ENCODE data around the gene KCNG3.
A peak's percentile ranks its signal among the peaks of the same experiment; 100 is the strongest.

KCNG3 gene, protein sequence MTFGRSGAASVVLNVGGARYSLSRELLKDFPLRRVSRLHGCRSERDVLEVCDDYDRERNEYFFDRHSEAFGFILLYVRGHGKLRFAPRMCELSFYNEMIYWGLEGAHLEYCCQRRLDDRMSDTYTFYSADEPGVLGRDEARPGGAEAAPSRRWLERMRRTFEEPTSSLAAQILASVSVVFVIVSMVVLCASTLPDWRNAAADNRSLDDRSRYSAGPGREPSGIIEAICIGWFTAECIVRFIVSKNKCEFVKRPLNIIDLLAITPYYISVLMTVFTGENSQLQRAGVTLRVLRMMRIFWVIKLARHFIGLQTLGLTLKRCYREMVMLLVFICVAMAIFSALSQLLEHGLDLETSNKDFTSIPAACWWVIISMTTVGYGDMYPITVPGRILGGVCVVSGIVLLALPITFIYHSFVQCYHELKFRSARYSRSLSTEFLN
- total RNA-seq, result 0 to 0.24 (median 0.05) reads per million in 18 experiments

DNA sequence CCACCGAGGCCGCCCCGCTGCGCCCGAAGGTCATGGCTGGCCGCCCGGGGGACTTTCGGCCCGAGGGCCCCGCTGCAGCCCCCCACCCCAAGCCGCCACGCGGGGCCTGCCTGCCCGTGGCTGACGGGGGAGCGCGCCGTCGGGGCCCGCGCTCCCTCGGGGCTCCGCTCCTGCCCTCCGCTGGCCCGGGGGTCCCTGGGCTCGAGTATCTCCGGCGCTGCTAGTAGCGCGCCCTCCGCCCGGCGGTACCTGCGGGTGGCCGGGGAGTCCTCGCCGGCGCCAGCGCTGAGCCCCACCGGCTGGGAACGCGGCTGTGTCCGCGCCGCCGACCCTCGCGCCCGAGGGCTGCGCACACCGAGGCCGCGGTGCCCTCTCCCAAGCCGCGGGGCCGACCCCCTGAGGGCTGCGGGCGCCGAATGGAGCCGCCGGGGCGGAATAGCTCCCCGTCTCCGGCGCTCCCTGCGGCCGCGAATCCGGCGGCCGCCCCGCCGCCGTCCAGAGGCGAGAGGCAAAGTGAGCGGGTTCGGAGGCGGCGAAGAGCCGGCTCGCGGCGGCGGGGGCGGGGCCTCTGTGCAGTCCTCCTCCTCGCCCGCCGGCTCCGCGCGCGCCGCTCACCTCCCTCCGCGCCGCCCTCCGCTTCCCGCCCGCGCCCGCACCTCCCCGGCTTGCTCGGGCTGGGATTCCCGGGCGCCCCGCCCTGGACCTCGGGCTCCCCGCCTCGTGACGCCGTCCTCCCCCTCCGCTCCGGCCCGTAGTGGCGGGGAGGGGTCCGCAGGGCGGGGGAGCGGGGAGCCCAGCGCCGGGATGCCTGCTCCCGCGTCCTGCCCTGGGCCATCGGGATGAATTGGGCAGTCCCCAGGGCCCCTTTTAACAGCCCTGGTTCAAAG lies at the start of gene KCNG3:
KCNG3 (minus strand) TSS at position 515 of the 887 bp plus-strand sequence; CDS start at position 34, 481 bp downstream.
- peak; percentile 14 to 21 for DNase-seq

DNA sequence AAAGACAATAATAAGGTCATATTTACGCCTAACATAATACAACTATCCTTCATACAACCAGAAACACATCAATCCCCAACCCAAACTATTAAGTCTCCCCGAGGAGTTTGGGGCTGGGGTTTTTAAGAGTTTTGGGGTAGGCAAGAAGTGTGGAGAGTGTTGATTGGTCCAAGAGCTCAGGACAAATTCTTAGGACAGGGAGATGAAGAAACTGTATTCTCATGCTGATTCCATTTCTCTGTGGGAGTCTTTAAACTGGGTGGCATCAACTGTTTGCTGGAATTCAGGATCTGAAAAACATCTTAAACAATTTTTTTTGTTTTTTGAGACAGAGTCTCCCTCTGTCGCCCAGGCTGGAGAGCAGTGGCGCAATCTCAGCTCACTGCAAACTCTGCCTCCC lies 49.1 kb upstream of the KCNG3 start:
- DNase-seq, result no peak

DNA sequence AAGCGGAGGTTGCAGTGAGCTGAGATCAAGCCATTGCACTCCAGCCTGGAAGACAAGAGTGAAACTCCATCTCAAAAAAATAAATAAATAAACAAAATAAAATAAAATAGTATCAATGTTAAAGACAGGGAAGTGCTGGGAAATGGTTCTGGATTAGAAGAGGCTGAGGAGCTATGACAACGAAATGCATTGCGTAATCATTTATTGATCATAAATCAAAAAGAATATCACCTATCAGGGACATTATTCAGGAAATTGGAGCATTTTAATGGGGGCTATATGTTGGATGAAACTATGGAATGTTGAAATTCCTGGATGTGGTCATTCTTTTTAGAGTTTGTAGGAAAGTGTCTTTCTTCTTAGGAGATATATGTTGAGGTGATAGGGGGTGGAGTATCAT lies 43.7 kb upstream of the KCNG3 start:
- no peak for DNase-seq

DNA sequence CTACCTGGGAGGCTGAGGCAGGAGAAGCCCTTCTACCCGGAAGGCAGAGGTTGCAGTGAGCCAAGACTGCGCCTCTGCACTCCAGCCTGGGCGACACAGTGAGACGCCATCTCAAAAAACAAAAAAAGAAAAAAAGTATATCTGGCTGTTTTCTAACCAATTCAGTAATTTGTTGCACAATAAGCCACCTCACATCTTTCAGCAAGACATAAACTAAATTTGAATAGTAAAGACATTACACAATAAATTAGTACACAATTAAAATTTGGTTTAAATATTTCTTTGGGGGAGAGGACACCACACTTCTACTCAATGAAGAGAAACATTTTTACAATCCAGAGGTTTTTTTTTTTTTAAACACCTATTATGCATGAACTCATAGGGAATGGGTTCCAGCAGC lies 38.6 kb upstream of the KCNG3 start:
- DNase-seq, result no peak

DNA sequence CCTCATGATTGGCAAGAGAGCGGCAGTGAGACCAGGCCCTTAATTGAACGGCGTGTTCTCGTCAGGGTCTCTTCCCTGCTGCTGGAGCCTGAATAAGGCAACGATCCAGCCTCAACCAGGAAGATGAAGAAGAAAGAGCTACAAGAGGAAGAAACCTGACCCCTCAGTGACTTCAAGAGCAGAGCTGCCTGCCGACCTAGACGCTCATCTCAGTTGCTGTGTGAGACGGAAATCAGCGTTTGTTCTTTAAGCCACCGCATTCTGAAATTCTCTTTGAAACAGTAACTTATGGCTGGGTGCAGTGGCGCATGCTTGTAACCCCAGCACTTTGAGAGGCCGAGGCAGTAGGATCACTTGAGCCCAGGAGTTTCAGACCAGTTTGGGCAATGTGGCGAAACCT lies 29.6 kb upstream of the KCNG3 start:
- no peak for DNase-seq

DNA sequence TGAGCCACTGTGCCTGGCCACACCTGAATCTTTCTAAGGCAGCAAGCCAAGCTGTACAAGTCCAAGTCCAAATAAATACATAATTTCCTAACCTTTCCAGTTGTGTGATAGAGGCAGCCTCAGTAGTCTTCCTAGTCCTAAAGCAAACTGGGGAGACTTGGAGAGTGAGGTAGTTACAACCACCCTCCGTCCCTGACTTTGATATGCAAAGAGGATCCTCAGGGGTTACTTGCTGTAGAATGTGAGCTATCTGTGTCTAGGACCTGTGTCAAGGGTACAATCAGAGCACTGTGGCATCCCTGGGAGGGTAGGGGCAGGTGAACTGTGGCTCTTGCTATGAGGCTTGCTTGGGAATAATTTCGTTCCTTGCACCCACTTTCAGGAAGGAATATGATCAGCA lies 28.3 kb upstream of the KCNG3 start:
- DNase-seq, result no peak

DNA sequence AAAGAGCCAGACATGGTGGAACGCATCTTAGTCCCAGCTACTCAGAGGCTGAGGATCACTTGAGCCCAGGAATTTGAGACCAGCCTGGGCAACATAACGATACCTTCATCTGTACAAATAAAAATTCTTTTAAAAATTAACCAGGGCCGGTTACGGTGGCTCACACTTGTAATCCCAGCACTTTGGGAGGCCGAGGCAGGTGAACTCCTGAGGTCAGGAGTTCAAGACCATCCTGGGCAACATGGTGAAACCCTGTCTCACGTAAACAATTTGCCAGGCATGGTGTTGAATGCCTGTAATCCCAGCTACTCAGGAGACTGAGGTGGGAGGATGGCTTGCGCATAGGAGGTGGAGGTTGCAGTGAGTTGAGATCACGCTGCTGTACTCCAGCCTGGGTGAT lies 25.8 kb upstream of the KCNG3 start:
- no peak for DNase-seq

DNA sequence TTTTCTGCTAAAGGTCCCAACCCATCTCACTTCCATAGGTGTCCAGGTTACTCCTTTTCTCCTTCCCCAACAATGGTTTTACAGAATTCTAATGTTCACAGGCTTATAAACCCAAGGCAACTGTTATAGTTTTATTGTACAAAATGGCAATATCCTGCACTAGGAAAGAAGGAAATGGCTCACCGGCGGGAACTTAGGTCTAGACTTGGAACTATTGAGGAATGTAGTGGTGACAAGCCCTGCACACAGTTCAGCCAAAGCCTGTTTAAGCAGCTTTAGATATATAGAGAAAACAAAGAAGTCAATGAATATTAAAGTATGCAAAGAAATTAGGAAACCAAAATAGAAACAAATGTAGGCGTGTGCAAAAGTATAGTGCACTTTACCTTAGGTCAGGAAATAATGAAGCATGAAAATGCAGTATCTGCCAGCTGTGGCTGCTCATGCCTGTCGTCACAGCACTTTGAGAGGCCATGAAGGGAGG lies 22.7 kb upstream of the KCNG3 start:
- DNase-seq, result no peak

DNA sequence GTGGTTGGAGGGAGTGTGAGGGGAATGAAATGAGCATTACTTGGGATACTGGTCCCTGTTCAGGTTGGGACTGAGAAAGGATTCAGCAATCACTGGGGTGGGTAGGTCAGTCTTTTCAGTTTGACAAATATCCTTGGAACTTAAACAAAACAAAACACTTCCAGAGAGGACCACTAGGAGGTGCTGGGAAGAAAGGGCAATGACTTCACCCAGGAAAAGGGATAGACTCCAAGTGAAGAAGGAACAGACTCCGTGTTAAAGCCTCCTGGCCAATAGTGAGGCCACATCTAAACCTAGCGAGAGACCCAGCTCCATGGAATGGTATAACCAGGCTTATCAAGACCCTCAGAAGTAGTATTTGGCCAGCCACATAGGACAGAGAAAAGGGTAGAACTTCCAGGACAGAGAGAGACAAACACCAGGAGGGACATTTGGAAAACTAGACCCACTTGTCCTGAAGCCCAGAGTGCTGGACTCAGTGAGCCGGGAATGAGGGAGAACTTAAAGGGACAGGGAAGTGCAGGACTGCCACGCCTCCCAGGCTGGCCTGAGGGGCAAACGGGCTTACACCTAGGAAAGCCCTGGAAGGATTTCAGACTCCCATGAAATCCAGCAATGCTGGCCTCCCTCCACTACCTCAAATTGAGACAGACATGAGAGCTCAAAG lies 19.6 kb upstream of the KCNG3 start:
- DNase-seq, result peak; percentile 61 to 73

DNA sequence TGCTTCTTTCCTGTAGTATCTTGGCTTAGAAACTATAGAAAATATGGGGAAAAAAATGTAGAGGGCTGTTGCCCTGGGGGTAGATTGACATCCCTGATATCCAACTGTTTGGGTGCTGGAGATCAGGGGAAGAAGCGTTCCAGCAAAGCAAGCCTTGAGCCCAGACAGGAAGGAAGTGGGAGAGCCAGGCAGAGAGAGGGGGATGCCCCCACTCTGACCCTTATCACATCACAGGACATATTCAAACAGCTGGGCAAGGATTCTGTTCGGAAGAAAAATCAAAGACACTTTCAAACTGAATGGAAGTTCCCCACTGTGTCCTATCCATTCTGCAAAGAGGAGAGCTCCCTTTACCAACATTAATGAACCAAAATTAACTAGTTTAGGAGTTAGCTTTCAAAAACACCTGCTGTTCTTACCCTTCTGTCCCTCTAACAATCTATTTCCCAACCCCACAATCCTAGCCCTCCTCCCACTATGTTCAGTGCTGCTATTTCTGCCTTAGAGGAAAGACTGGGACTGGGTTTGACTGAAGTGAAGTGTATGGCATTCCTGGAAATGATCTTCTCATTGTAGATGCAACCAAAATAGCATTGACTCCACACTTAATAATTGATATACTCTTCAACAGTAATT lies 16.9 kb upstream of the KCNG3 start:
- DNase-seq, result peak; percentile 10 to 13

DNA sequence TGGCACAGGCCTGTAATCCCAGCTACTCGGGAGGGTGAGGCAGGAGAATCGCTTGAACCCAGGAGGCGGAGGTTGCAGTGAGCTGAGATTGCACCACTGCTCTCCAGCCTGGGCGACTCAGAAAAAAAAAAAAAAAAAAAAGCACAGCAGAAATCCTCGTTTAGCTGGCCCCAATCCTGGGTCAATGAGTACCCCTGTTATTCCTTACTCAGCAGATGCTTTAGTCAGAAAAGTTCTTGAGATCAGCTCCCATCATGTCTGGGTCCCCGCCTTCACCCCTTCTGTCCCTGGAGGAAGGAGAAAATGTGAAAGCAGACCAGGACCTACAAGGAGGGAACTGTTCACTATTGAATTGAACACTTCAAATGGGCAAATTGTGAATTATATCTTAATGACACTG lies 16.4 kb upstream of the KCNG3 start:
- no peak for DNase-seq

DNA sequence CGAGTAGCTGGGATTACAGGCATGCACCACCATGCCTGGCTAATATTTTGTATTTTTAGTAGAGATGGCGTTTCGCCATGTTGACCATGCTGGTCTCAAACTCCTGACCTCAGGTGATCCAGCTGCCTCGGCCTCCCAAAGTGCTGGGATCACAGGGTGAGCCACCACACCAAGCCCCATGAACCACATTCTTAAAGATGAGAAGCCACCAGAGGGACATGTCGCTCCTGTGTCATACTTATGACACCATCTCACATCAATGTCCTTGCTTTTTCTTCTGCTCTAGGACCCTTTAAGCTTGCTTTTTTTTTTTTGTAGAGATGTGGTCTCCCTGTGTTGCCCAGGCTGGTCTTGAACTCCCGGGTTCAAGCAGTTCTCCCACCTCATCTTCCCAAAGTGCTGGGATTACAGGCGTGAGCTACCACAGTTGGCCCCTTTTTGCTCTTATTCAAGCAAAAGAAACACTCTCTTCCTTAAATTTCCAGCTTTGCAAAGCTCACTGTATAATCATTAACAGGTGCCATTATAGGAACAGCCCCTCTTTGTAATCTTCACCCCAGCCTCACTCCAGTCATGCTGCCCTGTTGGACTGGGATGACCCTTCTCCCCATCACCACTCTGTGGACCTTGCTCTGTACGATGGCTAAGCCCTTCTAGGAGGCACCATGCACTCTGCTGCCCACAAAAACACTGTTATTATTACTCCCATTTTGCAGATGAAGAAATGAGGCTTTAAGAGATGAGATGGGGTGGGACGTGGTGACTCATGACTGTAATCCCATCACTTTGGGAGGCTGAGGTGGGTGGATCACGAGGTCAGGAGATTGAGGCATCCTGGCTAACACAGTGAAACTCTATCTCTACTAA lies 10.8 kb upstream of the KCNG3 start:
- no peak for DNase-seq

DNA sequence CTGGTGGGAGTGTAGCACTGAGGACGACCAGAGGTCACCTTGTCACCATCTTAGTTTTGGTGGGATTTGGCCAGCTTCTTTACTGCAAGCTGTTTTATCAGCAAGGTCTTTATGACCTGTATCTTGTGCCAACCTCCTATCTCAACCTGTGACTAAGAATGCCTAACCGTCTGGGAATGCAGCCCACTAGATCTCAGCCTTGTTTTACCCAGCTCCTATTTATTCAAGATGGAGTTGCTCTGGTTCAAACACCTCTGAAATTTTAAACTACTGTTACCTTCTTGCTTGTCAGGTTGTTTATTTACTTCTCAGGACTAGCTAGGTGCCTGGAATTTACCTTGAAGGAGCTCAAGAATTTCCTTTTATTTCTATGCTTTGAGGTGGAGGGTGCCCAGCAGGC lies 9.5 kb upstream of the KCNG3 start:
- DNase-seq, result no peak

DNA sequence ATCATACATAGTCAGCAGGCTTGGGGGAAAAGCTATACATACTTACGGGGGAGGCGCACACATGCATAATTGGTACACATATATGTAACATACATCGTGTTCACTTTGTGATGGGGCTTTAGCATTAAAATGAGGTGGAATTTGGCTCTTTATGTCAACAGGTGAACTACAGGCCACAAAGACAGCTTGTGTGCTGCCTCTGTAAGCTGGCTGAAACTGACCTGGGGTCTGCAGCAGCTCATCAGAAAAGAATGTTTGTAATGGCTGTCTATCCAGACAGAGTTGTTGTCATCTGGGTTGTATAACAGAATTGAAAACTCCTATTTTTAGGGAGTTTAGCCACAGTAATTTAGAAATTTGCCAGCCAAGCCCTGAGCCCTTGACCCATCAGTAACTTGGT lies 4.7 kb upstream of the KCNG3 start:
- DNase-seq, result no peak

DNA sequence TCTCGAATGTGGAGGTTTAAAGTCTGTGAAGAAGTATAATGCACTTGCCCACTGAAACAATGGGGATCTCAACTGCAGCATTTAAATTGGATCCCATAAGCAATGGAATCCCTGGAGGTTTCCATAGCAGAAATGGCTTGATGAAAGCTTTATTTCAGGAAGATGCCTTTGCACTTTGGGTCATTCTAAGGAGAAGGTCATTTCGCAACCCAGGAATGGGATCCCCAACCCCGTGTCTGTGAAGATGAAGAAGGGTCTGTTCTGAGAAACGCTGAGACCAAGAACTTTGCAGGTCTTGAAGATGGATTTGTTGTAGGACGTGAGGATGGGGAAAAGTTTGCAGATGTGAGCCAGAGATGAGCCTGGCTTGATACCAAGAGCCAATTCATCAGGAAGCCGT lies 1.8 kb upstream of the KCNG3 start:
- no peak for DNase-seq

DNA sequence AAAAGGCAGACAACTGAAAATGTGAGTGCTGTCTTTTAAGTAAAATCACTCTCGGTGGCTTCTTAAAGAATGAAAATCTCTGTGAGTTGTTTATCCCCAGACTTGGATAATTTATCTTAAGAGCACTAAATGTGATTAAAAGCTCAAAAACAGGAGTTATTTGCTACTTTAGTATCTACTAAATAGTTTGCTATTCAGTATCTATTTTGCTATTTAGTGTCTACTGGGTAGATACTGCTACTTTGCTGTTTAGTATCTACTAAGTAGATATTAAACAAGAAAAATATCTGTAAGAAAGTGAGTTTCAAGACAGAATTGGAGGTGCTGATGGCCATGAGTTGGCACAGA lies 1.4 kb upstream of the KCNG3 start:
- no peak for DNase-seq

DNA sequence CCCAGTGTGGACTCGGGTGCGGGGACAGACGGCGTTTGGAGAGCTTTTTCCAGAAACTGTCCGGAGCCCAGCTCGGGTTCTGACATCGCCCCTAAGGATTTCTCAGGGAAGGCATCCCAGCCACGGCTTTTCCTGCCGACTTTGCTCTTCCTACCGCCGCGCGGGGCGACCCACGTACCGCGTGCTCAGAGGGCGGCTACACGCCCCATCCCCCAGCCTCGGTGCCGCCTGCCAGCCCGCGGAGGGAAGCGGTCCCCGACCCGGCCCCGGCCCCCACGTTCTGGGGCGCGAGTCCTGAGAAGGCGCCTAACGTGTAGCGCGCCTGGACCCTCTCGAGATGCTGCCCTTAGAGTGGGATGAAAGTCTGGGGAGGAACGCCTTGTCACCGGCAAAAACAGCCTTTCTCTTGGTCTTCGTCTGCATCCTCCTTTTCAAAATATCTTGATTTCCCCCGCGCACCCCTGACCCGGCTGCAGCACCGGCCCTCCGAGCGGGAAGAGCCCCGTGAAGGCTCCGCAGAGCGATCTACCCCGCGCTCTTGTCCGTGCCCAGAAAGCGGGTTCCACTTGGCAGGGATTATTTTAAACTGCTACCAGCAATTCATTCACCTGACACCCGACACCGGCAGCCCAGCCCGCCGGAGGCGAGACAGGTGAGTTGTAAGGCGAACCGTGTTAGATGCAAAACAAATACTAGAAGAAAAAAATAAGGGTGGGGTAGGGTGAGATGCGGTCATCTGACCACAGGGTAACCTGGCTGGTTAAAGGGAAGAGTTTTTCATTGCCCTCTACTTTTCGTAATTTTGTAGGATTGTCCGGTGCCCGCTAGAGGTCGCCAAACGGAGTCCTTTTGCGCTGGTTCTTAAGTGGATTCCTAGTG lies 812 bp upstream of the KCNG3 start:
- DNase-seq, result peak; percentile 71 to 76

DNA sequence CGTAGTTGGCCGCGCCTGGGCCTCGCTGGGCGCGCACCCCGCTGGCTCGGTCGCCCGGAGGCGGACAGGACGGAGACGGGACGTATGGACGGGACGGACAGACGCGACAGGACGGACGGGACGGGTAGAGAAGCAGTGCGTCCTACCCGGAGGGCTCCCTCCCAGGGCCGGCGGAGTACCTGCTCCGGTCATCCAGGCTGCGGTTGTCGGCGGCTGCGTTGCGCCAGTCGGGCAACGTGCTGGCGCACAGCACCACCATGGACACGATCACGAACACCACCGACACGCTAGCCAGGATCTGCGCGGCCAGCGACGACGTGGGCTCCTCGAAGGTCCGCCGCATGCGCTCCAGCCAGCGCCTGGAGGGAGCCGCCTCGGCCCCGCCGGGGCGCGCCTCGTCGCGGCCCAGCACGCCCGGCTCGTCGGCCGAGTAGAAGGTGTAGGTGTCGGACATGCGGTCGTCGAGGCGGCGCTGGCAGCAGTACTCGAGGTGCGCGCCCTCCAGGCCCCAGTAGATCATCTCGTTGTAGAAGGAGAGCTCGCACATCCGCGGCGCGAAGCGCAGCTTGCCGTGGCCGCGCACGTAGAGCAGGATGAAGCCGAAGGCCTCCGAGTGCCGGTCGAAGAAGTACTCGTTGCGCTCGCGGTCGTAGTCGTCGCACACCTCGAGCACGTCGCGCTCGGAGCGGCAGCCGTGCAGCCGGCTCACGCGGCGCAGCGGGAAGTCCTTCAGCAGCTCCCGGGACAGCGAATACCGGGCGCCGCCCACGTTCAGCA lies 903 bp downstream of the KCNG3 start:
- DNase-seq, result peak in 1 of 2 donors; percentile 3

DNA sequence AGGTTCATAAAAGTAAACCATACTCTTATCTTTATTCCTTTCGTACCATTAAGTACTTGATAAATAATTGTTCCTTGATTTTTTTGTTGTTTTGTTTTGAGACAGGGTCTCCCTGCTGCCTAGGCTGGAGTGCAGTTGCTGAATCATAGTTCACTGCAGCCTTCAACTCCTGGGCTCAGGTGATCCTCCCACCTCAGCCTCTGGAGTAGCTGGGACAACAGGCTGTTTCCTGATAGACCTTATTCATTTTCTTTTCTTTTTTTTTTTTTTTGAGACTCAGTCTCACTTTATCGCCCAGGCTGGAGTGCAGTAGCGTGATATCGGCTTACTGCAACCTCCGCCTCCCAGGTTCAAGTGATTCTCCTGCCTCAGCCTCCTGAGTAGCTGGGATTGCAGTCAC lies 5.5 kb downstream of the KCNG3 start:
- DNase-seq, result no peak
